ENCODE data around the gene ZFP91.

- TF ChIP-seq CTCF (conservative IDR thresholded peaks at IDR 0.05; ENCODE audit: low read depth, low read length) = no peak
- no peak for TF ChIP-seq EZH2 (IDR thresholded peaks at IDR 0.05; ENCODE audit: low read length, unreplicated experiment)
- no peak for TF ChIP-seq EZH2phosphoT487 (IDR thresholded peaks at IDR 0.05; ENCODE audit: borderline replicate concordance, low read length)
Measured at GRCh38 chr11:58615559-58615958, 36.7 kb downstream of the ZFP91 start.
